ENCODE data around the gene DOLPP1. TPM values are rescaled to one million over a fixed set of nuclear protein-coding genes. Genes with fewer than 3 reads are reported as not detected.
"Not testable (repeated sequence)": the region's sequence is repeated elsewhere in the genome, so short reads cannot be mapped to it uniquely, and the experiment has no call there.

DOLPP1 gene
- total RNA-seq, 1 experiment from 2014 or later: 32.7 TPM

- no peak overlapping the region for H3K4me3 Mint-ChIP-seq
- H3K27me3 Mint-ChIP-seq (ENCODE audit: low read depth): no peaks in the 10 kb centered on the region
- H3K9me3 Mint-ChIP-seq: no peaks in the 10 kb centered on the region
- TF ChIP-seq HMGA2 (CRISPR knock-in tag; IDR thresholded peaks at IDR 0.05) (no peak), ZNF121 (CRISPR knock-in tag; IDR thresholded peaks at IDR 0.05) (peak; percentile 62)
- no peak overlapping the region for H3K27ac Mint-ChIP-seq
- peaks cover 16% of the 10 kb centered on the region for H3K4me1 Mint-ChIP-seq
- peaks cover 39% of the 10 kb centered on the region for H3K36me3 Mint-ChIP-seq
- POLR2A ChIA-PET: no interaction called here
- DNase-seq (ENCODE audit: low spot score): no peak
- CTCF ChIA-PET: interaction anchor here (0.9 to 2.4 kb wide), 5 partner anchors 10 to 94 kb away, joined by 3 to 12 read pairs (median 4); partner anchors contain the start of gene SH3GLB2
- no peak for ATAC-seq
Observed at GRCh38 chr9:129122133-129122532, 41.2 kb downstream of the DOLPP1 start.

GRCh38 chr9:129122976-129123375 lies 42.1 kb downstream of the DOLPP1 start:
- Mint-ChIP-seq H3K36me3 (peaks cover 42% of the 10 kb centered on the region), H3K4me1 (peaks cover 24% of the 10 kb centered on the region)
- POLR2A ChIA-PET; ATAC-seq; H3K27ac Mint-ChIP-seq; H3K4me3 Mint-ChIP-seq; H3K27me3 Mint-ChIP-seq (ENCODE audit: low read depth); H3K9me3 Mint-ChIP-seq; DNase-seq (ENCODE audit: low spot score): not testable (repeated sequence)
- CTCF ChIA-PET: interaction anchor here (1.0 to 2.4 kb wide), 4 partner anchors 9 to 501 kb away, joined by 3 to 12 read pairs (median 4); no protein-coding TSS in a partner anchor

GRCh38 chr9:129124506-129125069 lies 43.7 kb downstream of the DOLPP1 start:
- CTCF ChIA-PET: interaction anchor here (3.8 kb wide), 1 partner anchor 14 kb away, joined by 33 read pairs; no protein-coding TSS in a partner anchor
- peaks cover 47% of the 10 kb centered on the region for H3K36me3 Mint-ChIP-seq
- ATAC-seq: no peak
- H3K27me3 Mint-ChIP-seq (ENCODE audit: low read depth): no peaks in the 10 kb centered on the region
- no peak overlapping the region for H3K4me3 Mint-ChIP-seq
- peak overlapping the region; percentile 87 for H3K27ac Mint-ChIP-seq
- no peaks in the 10 kb centered on the region for H3K9me3 Mint-ChIP-seq
- TF ChIP-seq ZNF263 (CRISPR knock-in tag; IDR thresholded peaks at IDR 0.05; ENCODE audit: low read depth): no peak
- no peak for TF ChIP-seq ZNF121 (CRISPR knock-in tag; IDR thresholded peaks at IDR 0.05)
- no peak for TF ChIP-seq HMGA2 (CRISPR knock-in tag; IDR thresholded peaks at IDR 0.05)
- no peak for TF ChIP-seq OVOL2 (CRISPR knock-in tag; IDR thresholded peaks at IDR 0.05; ENCODE audit: borderline replicate concordance)
- TF ChIP-seq MXD4 (CRISPR knock-in tag; IDR thresholded peaks at IDR 0.05; ENCODE audit: borderline replicate concordance): no peak
- no peak for TF ChIP-seq ZSCAN18 (CRISPR knock-in tag; IDR thresholded peaks at IDR 0.05)
- no peak for TF ChIP-seq HMGXB4 (CRISPR knock-in tag; IDR thresholded peaks at IDR 0.05)
- no peak for TF ChIP-seq ZMAT4 (CRISPR knock-in tag; IDR thresholded peaks at IDR 0.05)
- H3K4me1 Mint-ChIP-seq: peaks cover 25% of the 10 kb centered on the region
- DNase-seq (ENCODE audit: low spot score): no peak
- POLR2A ChIA-PET: interaction anchor here (0.6 kb wide), 1 partner anchor 101 kb away, joined by 4 read pairs; no protein-coding TSS in a partner anchor

- TF ChIP-seq SMAD3 (CRISPR knock-in tag; IDR thresholded peaks at IDR 0.05; ENCODE audit: borderline replicate concordance): no peak
- peaks cover 25% of the 10 kb centered on the region for H3K4me1 Mint-ChIP-seq
- no peak overlapping the region for H3K4me3 Mint-ChIP-seq
- H3K27ac Mint-ChIP-seq: peak overlapping the region; percentile 84
- no peak for DNase-seq (ENCODE audit: low spot score)
- POLR2A ChIA-PET: no interaction called here
- H3K27me3 Mint-ChIP-seq (ENCODE audit: low read depth): no peaks in the 10 kb centered on the region
- ATAC-seq: no peak
- CTCF ChIA-PET: interaction anchor here (2.6 to 3.8 kb wide), 4 partner anchors 14 to 49 kb away, joined by 16 to 33 read pairs (median 25); no protein-coding TSS in a partner anchor
- peaks cover 51% of the 10 kb centered on the region for H3K36me3 Mint-ChIP-seq
- no peaks in the 10 kb centered on the region for H3K9me3 Mint-ChIP-seq
Observed at GRCh38 chr9:129125478-129125877, 44.6 kb downstream of the DOLPP1 start.

Data from WTC11 (cell line).